ENCODE data around the gene ADAMTSL3.

ADAMTSL3 gene

DNA sequence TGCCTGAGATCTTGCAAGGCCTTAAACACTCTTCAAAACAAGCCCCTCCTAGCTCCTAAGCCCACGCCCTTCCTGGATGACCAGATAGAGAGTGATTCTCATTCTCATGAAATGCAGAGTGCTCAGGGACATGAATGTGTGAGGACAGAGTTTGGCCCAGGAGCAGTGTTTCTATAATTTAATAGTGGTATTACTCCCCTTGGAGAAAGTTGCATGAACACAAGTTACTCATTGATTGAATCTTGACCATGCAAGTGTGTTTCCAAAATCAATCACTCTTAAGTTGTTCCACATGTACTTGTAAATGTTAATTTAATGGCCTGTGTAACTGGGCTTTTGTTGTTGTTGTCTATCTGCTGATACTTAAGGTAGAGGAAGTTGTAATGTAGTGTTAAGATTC lies 181.6 kb downstream of the ADAMTSL3 start:
- TF ChIP-seq, protein P1, sequence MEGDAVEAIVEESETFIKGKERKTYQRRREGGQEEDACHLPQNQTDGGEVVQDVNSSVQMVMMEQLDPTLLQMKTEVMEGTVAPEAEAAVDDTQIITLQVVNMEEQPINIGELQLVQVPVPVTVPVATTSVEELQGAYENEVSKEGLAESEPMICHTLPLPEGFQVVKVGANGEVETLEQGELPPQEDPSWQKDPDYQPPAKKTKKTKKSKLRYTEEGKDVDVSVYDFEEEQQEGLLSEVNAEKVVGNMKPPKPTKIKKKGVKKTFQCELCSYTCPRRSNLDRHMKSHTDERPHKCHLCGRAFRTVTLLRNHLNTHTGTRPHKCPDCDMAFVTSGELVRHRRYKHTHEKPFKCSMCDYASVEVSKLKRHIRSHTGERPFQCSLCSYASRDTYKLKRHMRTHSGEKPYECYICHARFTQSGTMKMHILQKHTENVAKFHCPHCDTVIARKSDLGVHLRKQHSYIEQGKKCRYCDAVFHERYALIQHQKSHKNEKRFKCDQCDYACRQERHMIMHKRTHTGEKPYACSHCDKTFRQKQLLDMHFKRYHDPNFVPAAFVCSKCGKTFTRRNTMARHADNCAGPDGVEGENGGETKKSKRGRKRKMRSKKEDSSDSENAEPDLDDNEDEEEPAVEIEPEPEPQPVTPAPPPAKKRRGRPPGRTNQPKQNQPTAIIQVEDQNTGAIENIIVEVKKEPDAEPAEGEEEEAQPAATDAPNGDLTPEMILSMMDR (IDR thresholded peaks at IDR 0.05; ENCODE audit: insufficient read depth, low read length, poor library complexity, severe bottlenecking) = no peak
- no peak overlapping the region for H3K4me3 ChIP-seq (replicated peaks; ENCODE audit: low read depth, low read length)
- no peaks in the 10 kb centered on the region for H3K36me3 ChIP-seq (ENCODE audit: control insufficient read depth, insufficient read depth, low read length)
- DNase-seq (ENCODE audit: extremely low read depth, insufficient read length) = no peak
- no peaks in the 10 kb centered on the region for H3K27me3 ChIP-seq (replicated peaks; ENCODE audit: control insufficient read depth, insufficient read depth, low read length)

DNA sequence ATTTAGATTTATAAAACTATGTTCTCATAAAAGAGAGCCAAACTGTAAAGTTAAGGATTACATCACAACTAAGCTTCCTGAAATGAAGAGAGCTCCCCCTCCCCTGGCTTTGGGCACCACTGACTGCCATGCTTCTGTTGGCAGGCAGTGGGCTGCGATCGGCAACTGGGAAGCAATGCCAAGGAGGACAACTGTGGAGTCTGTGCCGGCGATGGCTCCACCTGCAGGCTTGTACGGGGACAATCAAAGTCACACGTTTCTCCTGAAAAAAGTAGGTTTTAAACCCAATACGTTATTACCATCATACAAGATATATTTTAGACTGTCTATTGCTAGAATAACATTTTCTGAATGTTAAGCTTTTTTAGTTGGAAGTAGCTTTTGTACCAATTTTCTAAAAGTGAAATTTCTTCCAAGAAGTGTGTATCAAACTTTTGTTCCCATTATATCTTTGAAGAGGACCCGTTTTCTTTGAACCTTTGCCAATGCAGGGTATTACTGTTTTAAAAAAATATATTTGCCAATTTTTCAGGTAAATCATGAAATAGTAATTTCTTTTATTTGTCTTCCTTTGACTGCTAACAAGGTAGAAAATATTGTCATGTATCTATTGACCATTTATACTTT lies 184.1 kb downstream of the ADAMTSL3 start:
- DNase-seq (ENCODE audit: extremely low read depth, insufficient read length) = peak; percentile 5
- H3K4me3 ChIP-seq (replicated peaks; ENCODE audit: low read depth, low read length) = no peak overlapping the region
- H3K36me3 ChIP-seq (ENCODE audit: control insufficient read depth, insufficient read depth, low read length) = no peaks in the 10 kb centered on the region
- TF ChIP-seq, protein P1 (IDR thresholded peaks at IDR 0.05; ENCODE audit: insufficient read depth, low read length, poor library complexity, severe bottlenecking) = peak; percentile 62
- no peaks in the 10 kb centered on the region; the same call in 1 of the 2 replicates for H3K27me3 ChIP-seq (replicated peaks; ENCODE audit: control insufficient read depth, insufficient read depth, low read length)

DNA sequence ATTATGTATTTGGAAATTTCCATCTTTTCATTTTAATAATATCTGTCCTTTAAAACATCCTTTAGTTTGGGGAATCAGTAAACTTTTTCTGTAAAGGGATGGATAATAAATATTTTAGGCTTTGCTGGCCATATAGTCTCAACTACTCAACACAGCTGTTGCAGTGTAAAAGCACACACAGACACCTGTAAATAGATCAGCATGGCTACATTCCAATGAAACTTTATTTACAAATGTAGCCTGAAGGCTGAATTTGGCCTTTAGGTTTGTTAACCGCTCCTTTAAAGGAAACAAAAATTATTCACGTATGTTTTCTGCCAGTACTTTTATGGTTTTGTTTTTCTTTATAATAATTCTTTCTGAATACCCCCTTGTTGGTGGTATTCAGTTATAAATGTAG lies 184.8 kb downstream of the ADAMTSL3 start:
- no peaks in the 10 kb centered on the region for H3K36me3 ChIP-seq (ENCODE audit: control insufficient read depth, insufficient read depth, low read length)
- H3K4me3 ChIP-seq (replicated peaks; ENCODE audit: low read depth, low read length) = no peak overlapping the region
- no peak for DNase-seq (ENCODE audit: extremely low read depth, insufficient read length)
- TF ChIP-seq, protein P1 (IDR thresholded peaks at IDR 0.05; ENCODE audit: insufficient read depth, low read length, poor library complexity, severe bottlenecking) = no peak
- H3K27me3 ChIP-seq (replicated peaks; ENCODE audit: control insufficient read depth, insufficient read depth, low read length) = no peaks in the 10 kb centered on the region; the same call in 1 of the 2 replicates

DNA sequence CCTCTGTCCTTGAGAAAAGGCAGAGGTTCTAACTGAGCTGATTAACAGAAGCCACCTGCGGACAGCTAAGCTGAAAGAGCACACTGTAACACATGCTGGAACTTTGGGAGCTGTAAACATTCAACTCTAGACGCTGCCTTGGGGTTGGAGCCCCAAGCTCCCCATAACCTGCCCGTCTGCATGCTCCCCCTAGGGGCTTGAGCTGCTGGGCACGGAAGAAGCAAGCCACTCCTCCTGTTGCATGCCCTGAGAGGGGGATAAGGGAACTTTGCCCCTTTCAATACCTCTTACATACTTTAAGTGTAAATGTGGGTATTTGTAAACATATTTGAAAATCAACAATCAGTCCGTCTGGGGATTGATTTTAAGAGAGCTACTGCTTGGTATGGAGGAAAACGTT lies 188.4 kb downstream of the ADAMTSL3 start:
- TF ChIP-seq, protein P1 (IDR thresholded peaks at IDR 0.05; ENCODE audit: insufficient read depth, low read length, poor library complexity, severe bottlenecking) = no peak
- H3K4me3 ChIP-seq (replicated peaks; ENCODE audit: low read depth, low read length) = no peak overlapping the region
- H3K27me3 ChIP-seq (replicated peaks; ENCODE audit: control insufficient read depth, insufficient read depth, low read length) = no peaks in the 10 kb centered on the region; the same call in 1 of the 2 replicates
- no peaks in the 10 kb centered on the region for H3K36me3 ChIP-seq (ENCODE audit: control insufficient read depth, insufficient read depth, low read length)
- no peak for DNase-seq (ENCODE audit: extremely low read depth, insufficient read length)

DNA sequence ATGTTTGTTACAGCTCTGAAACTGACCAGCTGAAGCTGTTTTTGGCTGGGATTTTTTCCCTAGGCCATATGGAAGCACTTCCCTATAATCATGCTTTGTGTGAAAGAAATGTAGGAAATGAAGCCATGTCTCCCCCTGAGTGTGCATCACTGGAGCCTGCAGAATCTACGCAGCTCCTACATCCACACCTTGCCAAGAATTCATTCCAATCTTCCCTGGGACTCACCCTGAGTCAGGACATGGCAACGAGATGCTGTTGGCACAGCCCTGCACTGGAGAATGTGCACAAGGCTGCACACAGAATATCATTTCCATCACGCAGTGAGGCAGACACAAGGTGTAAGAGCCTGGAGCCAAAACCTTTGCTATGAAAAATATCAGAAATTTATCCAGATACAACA lies 189.5 kb downstream of the ADAMTSL3 start:
- no peak for DNase-seq (ENCODE audit: extremely low read depth, insufficient read length)
- no peaks in the 10 kb centered on the region for H3K36me3 ChIP-seq (ENCODE audit: control insufficient read depth, insufficient read depth, low read length)
- no peak overlapping the region for H3K4me3 ChIP-seq (replicated peaks; ENCODE audit: low read depth, low read length)
- no peaks in the 10 kb centered on the region; the same call in 1 of the 2 replicates for H3K27me3 ChIP-seq (replicated peaks; ENCODE audit: control insufficient read depth, insufficient read depth, low read length)
- TF ChIP-seq, protein P1 (IDR thresholded peaks at IDR 0.05; ENCODE audit: insufficient read depth, low read length, poor library complexity, severe bottlenecking) = no peak

DNA sequence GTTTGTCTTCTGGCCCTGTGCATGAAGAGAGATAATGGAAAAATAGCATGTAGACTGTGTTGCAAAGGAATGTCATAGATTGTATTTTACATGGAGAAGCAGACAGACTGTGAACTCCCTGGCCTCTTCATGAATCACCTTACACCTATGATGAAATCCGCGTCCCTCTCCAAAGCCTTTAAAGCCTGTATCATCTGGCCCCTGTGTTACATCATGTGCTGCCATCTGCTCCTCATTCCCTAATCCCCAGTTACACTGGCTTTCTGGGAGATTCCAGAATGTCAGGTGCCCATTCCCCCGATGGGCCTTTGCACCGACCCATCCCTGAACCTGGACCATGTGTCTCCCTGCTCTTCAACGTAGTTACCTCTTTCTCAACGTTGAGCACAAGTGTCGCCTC lies 190.8 kb downstream of the ADAMTSL3 start:
- TF ChIP-seq, protein P1 (IDR thresholded peaks at IDR 0.05; ENCODE audit: insufficient read depth, low read length, poor library complexity, severe bottlenecking) = no peak
- no peak for DNase-seq (ENCODE audit: extremely low read depth, insufficient read length)

More for the DNA sequence above, 190.8 kb downstream of the ADAMTSL3 start:
- Histone ChIP-seq H3K4me3 (replicated peaks; ENCODE audit: low read depth, low read length) (no peak overlapping the region), H3K27me3 (replicated peaks; ENCODE audit: control insufficient read depth, insufficient read depth, low read length) (no peaks in the 10 kb centered on the region; the same call in 1 of the 2 replicates), H3K36me3 (ENCODE audit: control insufficient read depth, insufficient read depth, low read length) (no peaks in the 10 kb centered on the region)

Data from GM06990 (cell line).